ENCODE data around the gene TSPAN18.

DNA sequence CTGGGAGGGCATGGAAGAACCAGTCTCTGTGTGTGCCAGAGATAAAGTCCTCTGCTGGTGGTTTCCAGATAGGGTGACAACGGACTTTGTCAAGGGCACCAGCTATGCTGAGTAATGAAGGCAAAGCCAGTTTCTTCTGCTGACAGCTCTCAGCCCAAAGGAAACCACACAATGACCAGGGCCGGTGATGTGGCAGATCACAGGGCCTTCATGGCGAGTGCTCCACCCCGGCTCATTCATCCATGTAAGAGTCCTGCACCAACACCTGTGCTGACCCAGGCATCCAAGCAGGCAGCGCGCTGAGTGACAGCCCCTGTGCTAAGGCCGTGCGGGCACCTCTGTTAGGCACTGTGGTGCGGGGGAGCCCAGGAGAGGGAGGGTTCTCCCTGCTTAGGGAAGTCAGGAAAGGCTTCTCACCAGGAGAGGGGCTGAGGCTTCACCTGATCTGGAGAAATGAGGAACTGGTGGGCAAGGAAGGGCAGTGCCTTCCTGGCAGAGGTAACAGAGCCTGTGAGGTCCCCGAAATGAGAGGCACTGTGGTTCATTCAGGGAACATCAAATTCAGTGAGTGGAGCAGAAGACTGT is 190.1 kb downstream of the TSPAN18 start:
- TF ChIP-seq, protein P1, sequence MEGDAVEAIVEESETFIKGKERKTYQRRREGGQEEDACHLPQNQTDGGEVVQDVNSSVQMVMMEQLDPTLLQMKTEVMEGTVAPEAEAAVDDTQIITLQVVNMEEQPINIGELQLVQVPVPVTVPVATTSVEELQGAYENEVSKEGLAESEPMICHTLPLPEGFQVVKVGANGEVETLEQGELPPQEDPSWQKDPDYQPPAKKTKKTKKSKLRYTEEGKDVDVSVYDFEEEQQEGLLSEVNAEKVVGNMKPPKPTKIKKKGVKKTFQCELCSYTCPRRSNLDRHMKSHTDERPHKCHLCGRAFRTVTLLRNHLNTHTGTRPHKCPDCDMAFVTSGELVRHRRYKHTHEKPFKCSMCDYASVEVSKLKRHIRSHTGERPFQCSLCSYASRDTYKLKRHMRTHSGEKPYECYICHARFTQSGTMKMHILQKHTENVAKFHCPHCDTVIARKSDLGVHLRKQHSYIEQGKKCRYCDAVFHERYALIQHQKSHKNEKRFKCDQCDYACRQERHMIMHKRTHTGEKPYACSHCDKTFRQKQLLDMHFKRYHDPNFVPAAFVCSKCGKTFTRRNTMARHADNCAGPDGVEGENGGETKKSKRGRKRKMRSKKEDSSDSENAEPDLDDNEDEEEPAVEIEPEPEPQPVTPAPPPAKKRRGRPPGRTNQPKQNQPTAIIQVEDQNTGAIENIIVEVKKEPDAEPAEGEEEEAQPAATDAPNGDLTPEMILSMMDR (IDR thresholded peaks at IDR 0.05; ENCODE audit: low read depth, low read length, poor library complexity, severe bottlenecking): no peak
- TF ChIP-seq EZH2phosphoT487 (IDR thresholded peaks at IDR 0.05; ENCODE audit: borderline replicate concordance, low read length): no peak

Measured in DOHH2 (cell line).